ENCODE measurements around the gene ADGRB2. TPM values are rescaled to one million over a fixed set of nuclear protein-coding genes. Genes with fewer than 3 reads are reported as not detected.

ADGRB2 gene
- total RNA-seq, 1 experiment from 2014 or later: 10.9 TPM

GRCh38 chr1:31809698-31810097, 45.6 kb upstream of the ADGRB2 start:
- H2BK20ac ChIP-seq (ENCODE audit: low read depth, low read length, poor library complexity, severe bottlenecking): no peak overlapping the region
- no peak overlapping the region for H3K4me3 Mint-ChIP-seq
- H3K23ac ChIP-seq (ENCODE audit: insufficient read length, low read depth, low read length): no peak overlapping the region
- H3K79me1 ChIP-seq (ENCODE audit: insufficient read depth, low read depth, low read length, poor library complexity, severe bottlenecking): no peaks in the 10 kb centered on the region
- TF ChIP-seq CTCF (conservative IDR thresholded peaks at IDR 0.05): no peak
- no peak overlapping the region for H2BK5ac ChIP-seq (ENCODE audit: insufficient read length, low read length)
- no peak overlapping the region for H2BK120ac ChIP-seq (ENCODE audit: low read depth, low read length, poor library complexity, severe bottlenecking)
- H3K9me3 ChIP-seq (ENCODE audit: control insufficient read depth, low read depth, low read length): no peaks in the 10 kb centered on the region
- H3K23me2 ChIP-seq (ENCODE audit: insufficient read length, low read depth, low read length, poor library complexity, severe bottlenecking): no peaks in the 10 kb centered on the region
- no peak overlapping the region for H4K8ac ChIP-seq (replicated peaks; ENCODE audit: insufficient read length, low read depth, low read length)
- WGBS (ENCODE audit: extremely low coverage, insufficient read length, low lambda C conversion rate): no CpG with 5 or more reads among the region's 4 CpGs
- no peak overlapping the region for H4K5ac ChIP-seq (ENCODE audit: insufficient read length, low read depth, low read length)
- no peak overlapping the region for H2BK12ac ChIP-seq (ENCODE audit: insufficient read length, low read depth, low read length)
- no peak overlapping the region for H3T11ph ChIP-seq (ENCODE audit: low read length)
- no peaks in the 10 kb centered on the region for H4K20me1 ChIP-seq (ENCODE audit: control insufficient read depth, insufficient read depth, insufficient read length)
- H2AFZ ChIP-seq (ENCODE audit: low read length): no peak overlapping the region
- H3K27ac ChIP-seq (ENCODE audit: insufficient read length, low read depth, low read length): no peak overlapping the region
- H2BK15ac ChIP-seq (ENCODE audit: low read depth, low read length): no peak overlapping the region
- no peaks in the 10 kb centered on the region for H3K4me1 ChIP-seq (ENCODE audit: insufficient read depth, low read length)
- no peak overlapping the region for H2AK5ac ChIP-seq (ENCODE audit: insufficient read length, low read length)
- peaks cover 6% of the 10 kb centered on the region in 2 experiments for H3K4me1 Mint-ChIP-seq
- no peak overlapping the region for H3K9ac ChIP-seq (ENCODE audit: extremely low read depth, insufficient read length, low read length)
- H3K14ac ChIP-seq (ENCODE audit: insufficient read depth, low read length): no peak overlapping the region
- H3K4ac ChIP-seq (ENCODE audit: low read depth, low read length): no peak overlapping the region
- H3K9me3 Mint-ChIP-seq: peaks cover 4 to 6% of the 10 kb centered on the region in 2 experiments; a peak in 3 of 5 replicates
- H3K27me3 ChIP-seq (ENCODE audit: insufficient read depth, low read length): no peaks in the 10 kb centered on the region
- DNase-seq: no peak
- H3K18ac ChIP-seq (ENCODE audit: insufficient read length, low read depth, low read length): no peak overlapping the region
- H3K79me2 ChIP-seq (ENCODE audit: insufficient read depth, low read length): no peaks in the 10 kb centered on the region
- H3K27ac Mint-ChIP-seq: no peak overlapping the region; a peak in 2 of 7 replicates
- no peak overlapping the region for H4K91ac ChIP-seq (ENCODE audit: insufficient read length, low read depth, low read length)
- no peaks in the 10 kb centered on the region for H3K36me3 Mint-ChIP-seq (ENCODE audit: insufficient read depth in 1 of 3, low read depth in 3 of 3)
- H3K56ac ChIP-seq (ENCODE audit: insufficient read length, low read depth, low read length): no peak overlapping the region
- no peak overlapping the region for H3K4me2 ChIP-seq (ENCODE audit: insufficient read depth, insufficient read length, low read length)
- H3K27me3 Mint-ChIP-seq (ENCODE audit: low read depth): no peaks in the 10 kb centered on the region; the same call in 1 of the 2 replicates
